ENCODE measurements around the gene ZNF302.
A peak's percentile ranks its signal among the peaks of the same experiment; 100 is the strongest.

Gene ZNF302

GRCh38 chr19:34677386-34678084, at the start of gene ZNF302:
Gene ZNF302, plus strand, starts transcription at chr19:34677678. Its CDS starts 1,127 bp downstream, at chr19:34678805.
- H3K27ac ChIP-seq (ENCODE audit: low read depth, low read length): peak within 1 kb of the TSS; percentile 98
- peak within 1 kb of the TSS; percentile 68 for H3K4me3 ChIP-seq (ENCODE audit: low read length)
- no peaks in the 10 kb centered on the region for H3K27me3 ChIP-seq (ENCODE audit: control insufficient read depth, insufficient read depth, low read length)
- peak within 1 kb of the TSS; percentile 74 for H3K9ac ChIP-seq (ENCODE audit: low read length)
- H3K4me1 ChIP-seq (ENCODE audit: control insufficient read depth, insufficient read depth, low read length): peaks cover 5% of the 10 kb centered on the region
- peaks cover 15% of the 10 kb centered on the region for H3K36me3 ChIP-seq (ENCODE audit: control insufficient read depth, insufficient read depth, low read length)

- H3K4me3 ChIP-seq (ENCODE audit: low read length): no peak overlapping the region
- no peaks in the 10 kb centered on the region for H3K4me1 ChIP-seq (ENCODE audit: control insufficient read depth, insufficient read depth, low read length)
- H3K9ac ChIP-seq (ENCODE audit: low read length): no peak overlapping the region
- no peaks in the 10 kb centered on the region for H3K36me3 ChIP-seq (ENCODE audit: control insufficient read depth, insufficient read depth, low read length)
- no peaks in the 10 kb centered on the region for H3K27me3 ChIP-seq (ENCODE audit: control insufficient read depth, insufficient read depth, low read length)
- no peak overlapping the region for H3K27ac ChIP-seq (ENCODE audit: low read depth, low read length)
Observed at GRCh38 chr19:34633802-34634201, 43.7 kb upstream of the ZNF302 start.

DNA sequence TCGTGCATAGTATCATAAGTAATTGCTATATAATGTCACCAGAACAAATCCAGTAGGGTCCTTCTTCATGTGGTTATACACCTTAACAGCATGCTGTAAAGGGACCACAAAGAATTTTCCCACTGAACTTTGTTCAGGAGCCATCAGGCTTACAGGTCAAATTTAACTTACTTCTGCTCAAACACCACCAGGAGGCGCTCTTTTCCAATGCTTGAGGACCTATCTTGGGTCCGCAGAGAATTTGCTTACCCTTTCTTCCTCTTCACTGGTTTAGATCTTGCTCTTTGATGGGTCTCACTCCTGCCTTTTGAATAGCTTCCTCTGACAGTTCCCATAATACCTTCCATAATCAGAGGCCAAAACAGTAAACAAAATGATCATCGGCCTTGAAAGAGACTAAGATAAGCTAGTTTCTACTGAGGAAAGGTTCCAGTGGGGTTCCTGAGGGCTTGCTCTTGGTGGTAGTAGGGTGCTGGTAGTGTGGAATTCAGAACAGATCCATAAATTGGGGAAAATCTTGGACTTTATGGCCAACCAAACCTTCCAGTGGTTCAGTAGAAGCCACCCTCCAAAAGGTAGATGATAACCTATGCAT, 37.9 kb upstream of the ZNF302 start:
- H3K4me3 ChIP-seq (ENCODE audit: low read length): no peak overlapping the region
- H3K27ac ChIP-seq (ENCODE audit: low read depth, low read length): no peak overlapping the region
- no peaks in the 10 kb centered on the region for H3K27me3 ChIP-seq (ENCODE audit: control insufficient read depth, insufficient read depth, low read length)
- no peaks in the 10 kb centered on the region for H3K36me3 ChIP-seq (ENCODE audit: control insufficient read depth, insufficient read depth, low read length)
- no peak overlapping the region for H3K9ac ChIP-seq (ENCODE audit: low read length)
- H3K4me1 ChIP-seq (ENCODE audit: control insufficient read depth, insufficient read depth, low read length): no peaks in the 10 kb centered on the region

DNA sequence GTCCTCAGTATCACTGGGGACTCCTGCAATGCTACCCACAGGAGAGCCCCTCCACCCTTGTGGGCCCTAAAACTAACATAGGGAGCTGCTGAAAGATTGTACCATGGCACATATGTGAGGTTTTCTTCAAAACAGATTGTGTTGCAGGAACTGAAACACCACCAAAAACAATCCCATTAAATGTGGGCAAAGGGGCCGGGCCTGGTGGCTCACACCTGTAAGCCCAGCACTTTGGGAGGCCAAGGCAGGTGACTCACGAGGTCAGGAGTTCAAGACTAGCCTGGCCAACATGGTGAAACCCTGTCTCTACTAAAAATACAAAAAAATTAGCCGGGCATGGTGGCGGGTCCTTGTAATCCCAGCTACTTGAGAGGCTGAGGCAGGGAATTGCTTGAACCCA, 35.2 kb upstream of the ZNF302 start:
- Histone ChIP-seq H3K4me1 (ENCODE audit: control insufficient read depth, insufficient read depth, low read length) (no peaks in the 10 kb centered on the region), H3K4me3 (ENCODE audit: low read length) (no peak overlapping the region), H3K27ac (ENCODE audit: low read depth, low read length) (no peak overlapping the region), H3K9ac (ENCODE audit: low read length) (no peak overlapping the region), H3K27me3 (ENCODE audit: control insufficient read depth, insufficient read depth, low read length) (no peaks in the 10 kb centered on the region), H3K36me3 (ENCODE audit: control insufficient read depth, insufficient read depth, low read length) (no peaks in the 10 kb centered on the region)

GRCh38 chr19:34644991-34645461, 32.5 kb upstream of the ZNF302 start:
- no peak overlapping the region for H3K27ac ChIP-seq (ENCODE audit: low read depth, low read length)
- no peaks in the 10 kb centered on the region for H3K36me3 ChIP-seq (ENCODE audit: control insufficient read depth, insufficient read depth, low read length)
- no peak overlapping the region for H3K4me3 ChIP-seq (ENCODE audit: low read length)
- no peaks in the 10 kb centered on the region for H3K4me1 ChIP-seq (ENCODE audit: control insufficient read depth, insufficient read depth, low read length)
- H3K9ac ChIP-seq (ENCODE audit: low read length): no peak overlapping the region
- H3K27me3 ChIP-seq (ENCODE audit: control insufficient read depth, insufficient read depth, low read length): no peaks in the 10 kb centered on the region

DNA sequence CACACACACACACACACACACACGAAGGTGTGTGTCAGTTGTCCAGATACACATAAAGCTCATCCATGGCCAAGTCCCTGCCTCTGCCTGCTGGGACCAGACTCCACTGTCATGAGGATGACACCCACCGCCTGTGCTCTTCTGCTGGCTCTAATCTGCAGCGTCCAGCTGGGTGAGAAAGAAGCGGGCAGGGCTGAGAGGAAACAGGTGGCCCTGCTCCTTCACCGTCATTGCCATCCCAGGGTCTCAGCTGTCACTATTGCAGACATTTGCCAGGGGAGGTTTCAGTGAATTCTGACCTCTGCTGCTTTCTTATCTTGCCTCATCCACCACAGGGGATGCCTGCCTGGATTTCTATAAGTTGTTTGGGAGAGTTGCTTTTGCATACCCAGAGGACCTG, 31.9 kb upstream of the ZNF302 start:
- Histone ChIP-seq H3K27me3 (ENCODE audit: control insufficient read depth, insufficient read depth, low read length) (no peaks in the 10 kb centered on the region), H3K36me3 (ENCODE audit: control insufficient read depth, insufficient read depth, low read length) (no peaks in the 10 kb centered on the region), H3K27ac (ENCODE audit: low read depth, low read length) (no peak overlapping the region), H3K4me1 (ENCODE audit: control insufficient read depth, insufficient read depth, low read length) (no peaks in the 10 kb centered on the region), H3K4me3 (ENCODE audit: low read length) (no peak overlapping the region), H3K9ac (ENCODE audit: low read length) (no peak overlapping the region)

- no peak overlapping the region for H3K9ac ChIP-seq (ENCODE audit: low read length)
- H3K36me3 ChIP-seq (ENCODE audit: control insufficient read depth, insufficient read depth, low read length): no peaks in the 10 kb centered on the region
- no peak overlapping the region for H3K4me3 ChIP-seq (ENCODE audit: low read length)
- no peaks in the 10 kb centered on the region for H3K27me3 ChIP-seq (ENCODE audit: control insufficient read depth, insufficient read depth, low read length)
- no peak overlapping the region for H3K27ac ChIP-seq (ENCODE audit: low read depth, low read length)
- no peaks in the 10 kb centered on the region for H3K4me1 ChIP-seq (ENCODE audit: control insufficient read depth, insufficient read depth, low read length)
Observed at GRCh38 chr19:34649886-34650543, 27.5 kb upstream of the ZNF302 start.

DNA sequence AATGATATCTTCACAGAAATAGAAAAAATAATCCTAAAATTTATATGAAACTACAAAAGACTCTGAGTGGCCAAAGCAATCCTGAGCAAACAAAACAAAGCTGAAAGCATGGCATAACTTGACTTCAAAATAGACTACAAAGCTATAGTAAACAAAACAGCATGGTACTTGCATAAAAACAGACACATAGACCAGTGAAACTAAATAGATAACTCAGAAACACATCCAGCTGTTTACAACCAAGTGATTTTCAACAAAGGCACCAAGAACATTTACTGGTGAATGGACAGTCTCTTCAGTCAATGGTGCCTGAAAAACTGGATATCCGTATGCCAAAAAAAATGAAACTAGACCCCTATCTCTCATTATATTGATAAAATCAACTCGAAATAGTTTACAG, 25.7 kb upstream of the ZNF302 start:
- H3K4me3 ChIP-seq (ENCODE audit: low read length): no peak overlapping the region
- H3K27ac ChIP-seq (ENCODE audit: low read depth, low read length): no peak overlapping the region
- no peak overlapping the region for H3K9ac ChIP-seq (ENCODE audit: low read length)
- H3K27me3 ChIP-seq (ENCODE audit: control insufficient read depth, insufficient read depth, low read length): no peaks in the 10 kb centered on the region
- H3K4me1 ChIP-seq (ENCODE audit: control insufficient read depth, insufficient read depth, low read length): no peaks in the 10 kb centered on the region
- no peaks in the 10 kb centered on the region for H3K36me3 ChIP-seq (ENCODE audit: control insufficient read depth, insufficient read depth, low read length)

DNA sequence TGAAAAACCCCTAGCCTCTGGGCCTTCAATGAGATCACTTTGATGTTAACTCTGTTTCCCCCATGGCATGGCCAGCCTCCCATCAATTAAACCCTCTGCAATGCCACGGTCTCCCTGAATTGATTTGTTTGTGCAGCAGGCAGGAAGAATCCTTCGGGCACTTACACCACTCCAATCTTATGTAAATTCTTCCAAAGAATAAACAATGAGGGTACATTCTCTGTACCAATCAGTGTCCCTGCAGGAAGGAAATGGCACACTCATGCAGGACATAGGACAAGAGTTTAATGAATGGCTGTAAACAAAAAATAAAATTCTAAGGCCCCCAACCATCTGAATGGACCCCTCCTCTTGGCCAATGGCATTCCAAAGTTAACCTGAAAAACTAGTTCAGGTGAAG, 22.7 kb upstream of the ZNF302 start:
- H3K4me1 ChIP-seq (ENCODE audit: control insufficient read depth, insufficient read depth, low read length): no peaks in the 10 kb centered on the region
- H3K4me3 ChIP-seq (ENCODE audit: low read length): no peak overlapping the region
- H3K27me3 ChIP-seq (ENCODE audit: control insufficient read depth, insufficient read depth, low read length): no peaks in the 10 kb centered on the region
- no peaks in the 10 kb centered on the region for H3K36me3 ChIP-seq (ENCODE audit: control insufficient read depth, insufficient read depth, low read length)
- no peak overlapping the region for H3K9ac ChIP-seq (ENCODE audit: low read length)
- H3K27ac ChIP-seq (ENCODE audit: low read depth, low read length): no peak overlapping the region

DNA sequence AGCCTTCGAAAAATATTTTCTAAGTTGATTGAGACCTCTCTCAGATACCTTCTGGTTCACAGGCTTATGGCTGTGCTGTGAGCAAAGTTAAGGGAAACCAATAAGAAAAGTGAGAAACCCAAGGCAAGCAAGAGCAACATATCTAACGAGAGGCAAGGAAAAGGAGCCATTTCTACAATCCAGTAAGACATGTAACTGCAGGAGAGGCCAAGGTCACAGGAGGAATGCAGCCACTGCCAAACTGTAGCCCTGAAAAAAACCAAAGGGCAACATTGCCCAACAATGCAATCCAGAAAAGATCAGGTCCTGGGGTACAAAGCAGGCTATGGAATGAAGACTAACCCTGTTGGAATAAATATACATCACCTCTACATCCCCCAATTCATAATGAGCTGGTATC, 21.8 kb upstream of the ZNF302 start:
- Histone ChIP-seq H3K4me1 (ENCODE audit: control insufficient read depth, insufficient read depth, low read length) (no peaks in the 10 kb centered on the region), H3K9ac (ENCODE audit: low read length) (no peak overlapping the region), H3K27ac (ENCODE audit: low read depth, low read length) (no peak overlapping the region), H3K27me3 (ENCODE audit: control insufficient read depth, insufficient read depth, low read length) (no peaks in the 10 kb centered on the region), H3K4me3 (ENCODE audit: low read length) (no peak overlapping the region), H3K36me3 (ENCODE audit: control insufficient read depth, insufficient read depth, low read length) (no peaks in the 10 kb centered on the region)

- Histone ChIP-seq H3K27me3 (ENCODE audit: control insufficient read depth, insufficient read depth, low read length) (no peaks in the 10 kb centered on the region), H3K4me3 (ENCODE audit: low read length) (no peak overlapping the region), H3K9ac (ENCODE audit: low read length) (no peak overlapping the region), H3K36me3 (ENCODE audit: control insufficient read depth, insufficient read depth, low read length) (no peaks in the 10 kb centered on the region), H3K27ac (ENCODE audit: low read depth, low read length) (no peak overlapping the region), H3K4me1 (ENCODE audit: control insufficient read depth, insufficient read depth, low read length) (no peaks in the 10 kb centered on the region)
Observed at GRCh38 chr19:34661357-34661756, 16.1 kb upstream of the ZNF302 start.

DNA sequence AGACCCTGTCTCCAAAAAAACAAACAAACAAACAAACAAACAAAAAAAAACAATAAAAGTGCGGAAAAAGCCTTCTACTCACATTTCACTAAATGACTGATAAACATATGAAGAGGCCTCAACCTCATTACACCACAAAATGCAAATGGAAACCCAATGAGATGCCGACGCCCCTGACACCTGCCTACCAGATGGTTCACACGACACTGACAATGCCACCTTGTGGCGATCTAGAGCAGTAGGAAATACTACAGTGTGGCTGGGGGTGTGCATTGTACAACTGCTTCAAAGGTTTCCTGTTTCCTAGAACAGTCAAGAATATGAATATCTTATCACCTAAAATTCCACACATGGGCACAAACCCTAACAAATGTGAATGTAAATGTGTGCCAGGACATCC, 14.6 kb upstream of the ZNF302 start:
- Histone ChIP-seq H3K4me3 (ENCODE audit: low read length) (no peak overlapping the region), H3K27me3 (ENCODE audit: control insufficient read depth, insufficient read depth, low read length) (no peaks in the 10 kb centered on the region), H3K27ac (ENCODE audit: low read depth, low read length) (no peak overlapping the region), H3K9ac (ENCODE audit: low read length) (no peak overlapping the region), H3K36me3 (ENCODE audit: control insufficient read depth, insufficient read depth, low read length) (no peaks in the 10 kb centered on the region), H3K4me1 (ENCODE audit: control insufficient read depth, insufficient read depth, low read length) (no peaks in the 10 kb centered on the region)
